ENCODE results near the gene LRMDA.
"Not testable (repeated sequence)": the region's sequence is repeated elsewhere in the genome, so short reads cannot be mapped to it uniquely, and the experiment has no call there.

Gene LRMDA

DNA sequence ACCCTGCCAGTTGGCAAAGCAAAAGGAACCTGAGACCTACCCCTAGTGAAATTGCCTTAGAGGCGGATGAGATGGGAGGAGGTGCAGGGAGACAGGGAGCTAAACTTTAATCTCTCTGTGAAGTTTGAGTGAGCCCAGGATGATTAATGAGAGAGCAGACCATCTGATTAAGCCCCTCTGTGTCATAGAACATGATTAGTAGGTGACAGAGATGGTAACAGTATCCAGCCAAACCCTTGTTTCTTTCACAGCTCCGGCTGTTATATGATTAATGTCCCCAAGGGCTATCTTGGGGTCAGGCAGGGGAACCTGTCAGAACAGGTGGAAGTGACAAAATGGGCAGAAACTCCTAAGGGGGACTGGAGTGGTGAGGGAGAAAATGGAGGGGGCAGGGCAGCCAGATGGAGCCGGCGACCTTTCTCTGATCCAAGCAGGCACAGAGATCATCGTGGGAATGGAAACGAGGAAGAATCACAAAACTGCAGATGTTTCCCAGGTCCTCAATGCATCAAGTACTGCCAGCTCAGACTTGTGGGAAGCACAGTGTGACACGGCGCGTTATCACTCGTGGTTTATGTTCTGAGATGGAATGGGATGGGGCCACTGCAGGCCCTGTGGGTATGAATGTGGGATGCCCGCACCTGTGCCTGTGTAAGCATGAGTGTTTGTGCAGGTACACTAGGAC is 684.2 kb downstream of the LRMDA start:
- DNase-seq = no peak

DNA sequence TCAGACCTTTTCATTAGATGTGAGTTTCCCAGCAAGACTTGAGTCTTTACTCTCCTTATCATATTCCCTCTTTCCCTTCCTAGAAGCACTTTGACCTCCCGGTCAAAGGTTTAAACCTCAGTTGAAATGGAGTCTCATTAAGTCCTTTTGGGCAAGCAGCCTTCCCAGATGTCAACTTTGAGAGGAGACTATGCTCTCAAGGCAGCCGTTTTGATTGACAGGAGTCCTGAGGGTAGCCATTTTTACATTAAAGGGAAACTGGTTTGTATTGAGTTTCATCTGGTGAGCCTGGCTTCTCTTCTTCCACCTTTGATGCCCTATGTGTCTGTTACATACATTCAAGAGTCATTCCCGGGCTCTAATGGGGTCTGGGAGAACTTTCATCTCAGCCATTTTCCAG is 685.1 kb downstream of the LRMDA start:
- no peak for DNase-seq

DNA sequence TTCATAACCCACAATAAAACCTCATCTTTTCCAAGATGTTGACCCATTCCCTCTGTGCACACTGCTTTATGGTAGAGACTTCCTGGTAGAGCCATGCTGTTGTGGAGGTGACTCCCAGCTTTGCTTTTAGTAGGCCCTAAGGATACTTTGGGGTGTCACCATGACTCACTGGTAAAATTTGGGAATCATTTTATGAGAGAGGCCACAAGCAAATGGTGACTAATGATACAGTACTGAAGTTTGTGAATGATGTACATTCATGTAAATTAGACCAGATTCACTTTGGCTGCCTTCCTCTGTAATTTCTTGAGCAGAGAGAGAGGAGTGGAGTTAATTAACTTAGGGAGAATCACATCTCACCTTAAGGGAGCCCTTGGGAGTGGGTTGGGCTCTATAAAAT is 686.5 kb downstream of the LRMDA start:
- no peak for DNase-seq

DNA sequence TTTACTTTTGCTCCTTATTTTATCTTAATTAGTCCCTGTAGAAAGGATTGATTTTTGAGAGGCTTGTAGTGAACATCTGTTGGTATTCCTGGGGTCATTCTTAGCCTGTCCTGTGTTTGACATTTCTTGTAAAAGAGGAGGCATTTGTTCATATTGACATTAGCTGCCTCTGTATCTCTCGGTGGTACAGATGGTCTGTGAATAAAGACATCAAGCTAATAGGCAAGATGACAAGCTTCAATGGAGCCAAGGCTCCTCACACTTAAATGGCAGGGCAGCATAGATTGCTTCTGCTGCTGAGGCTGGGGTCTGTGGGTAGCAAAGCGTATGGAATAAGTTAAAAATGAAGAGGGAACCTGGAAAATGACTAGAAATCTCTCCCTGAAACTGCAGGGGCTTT is 687.6 kb downstream of the LRMDA start:
- no peak for DNase-seq

DNA sequence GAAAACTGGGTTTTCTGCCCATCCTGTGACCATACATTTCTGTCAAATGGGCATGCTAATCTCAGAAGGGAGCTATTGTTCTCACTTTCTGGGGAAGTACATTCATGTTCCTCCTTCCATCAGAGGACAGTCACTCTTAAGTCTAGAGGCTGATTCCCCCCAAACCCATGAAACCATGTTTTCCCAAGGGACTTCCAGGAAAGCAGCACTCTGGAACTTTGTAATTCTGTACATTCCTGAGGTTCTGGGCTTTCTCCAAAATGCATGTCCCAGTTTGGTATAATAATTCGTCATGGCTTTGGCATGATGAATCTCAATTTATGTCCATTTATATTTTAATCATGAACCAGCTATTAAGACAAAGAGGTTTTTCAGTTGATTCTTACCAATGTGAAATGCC is 688.1 kb downstream of the LRMDA start:
- DNase-seq = no peak

DNA sequence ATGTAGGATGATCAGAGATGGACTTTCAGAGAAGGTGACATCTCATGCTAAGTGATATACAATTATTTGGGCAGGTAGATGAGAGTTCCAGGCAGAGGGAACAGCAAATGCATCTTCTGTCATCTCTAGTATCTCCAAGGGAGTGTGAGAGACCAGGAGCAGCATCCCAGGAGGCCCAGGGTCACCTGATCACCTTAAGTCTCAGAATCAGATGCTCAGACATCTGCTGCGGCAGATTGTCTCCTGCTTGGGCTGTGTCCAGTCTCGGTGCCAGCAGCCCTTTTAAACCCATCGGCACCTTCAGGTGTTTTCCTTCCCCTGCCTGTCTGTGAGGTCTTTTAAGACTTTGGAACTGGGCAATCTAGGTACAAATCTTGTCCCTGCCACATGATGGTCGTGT is 690.6 kb downstream of the LRMDA start:
- DNase-seq = no peak

DNA sequence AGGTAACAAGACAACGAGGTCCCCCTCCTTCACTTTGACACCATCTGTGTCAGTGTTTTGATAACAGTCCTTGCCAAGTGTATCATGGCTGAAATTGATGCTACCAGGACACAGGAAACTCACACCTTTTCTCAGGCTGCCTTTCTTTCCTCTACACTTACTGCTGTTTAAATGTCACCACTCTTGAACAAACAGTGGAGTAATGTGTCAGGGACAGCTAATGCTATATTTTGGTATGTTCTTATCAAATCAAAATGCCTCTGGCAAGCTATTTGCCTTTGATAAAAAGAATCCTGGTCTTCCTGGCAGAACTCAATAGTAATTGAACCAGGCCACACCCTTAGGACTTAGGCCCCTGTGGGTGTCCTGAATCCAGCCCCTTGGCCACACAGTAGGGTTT is 692.9 kb downstream of the LRMDA start:
- no peak for DNase-seq

DNA sequence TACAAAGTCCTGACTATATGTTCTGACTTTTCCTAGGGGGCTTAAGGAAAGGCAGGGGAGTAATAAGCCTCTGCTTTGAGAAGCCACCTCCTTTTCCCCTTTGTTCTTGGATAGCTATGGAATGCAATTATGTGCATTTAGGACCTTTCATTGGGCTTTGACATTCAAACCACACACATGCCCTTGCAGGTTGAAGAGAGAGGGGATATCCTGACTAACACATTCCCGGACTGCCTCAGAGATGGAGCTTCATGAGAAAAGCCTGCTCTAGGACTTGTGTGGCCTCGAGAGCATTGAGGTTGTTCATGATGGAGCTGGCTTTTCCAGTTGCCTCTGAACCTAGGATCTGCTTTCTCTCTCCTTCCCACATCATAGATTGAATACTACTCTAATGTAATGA is 694.5 kb downstream of the LRMDA start:
- no peak for DNase-seq

DNA sequence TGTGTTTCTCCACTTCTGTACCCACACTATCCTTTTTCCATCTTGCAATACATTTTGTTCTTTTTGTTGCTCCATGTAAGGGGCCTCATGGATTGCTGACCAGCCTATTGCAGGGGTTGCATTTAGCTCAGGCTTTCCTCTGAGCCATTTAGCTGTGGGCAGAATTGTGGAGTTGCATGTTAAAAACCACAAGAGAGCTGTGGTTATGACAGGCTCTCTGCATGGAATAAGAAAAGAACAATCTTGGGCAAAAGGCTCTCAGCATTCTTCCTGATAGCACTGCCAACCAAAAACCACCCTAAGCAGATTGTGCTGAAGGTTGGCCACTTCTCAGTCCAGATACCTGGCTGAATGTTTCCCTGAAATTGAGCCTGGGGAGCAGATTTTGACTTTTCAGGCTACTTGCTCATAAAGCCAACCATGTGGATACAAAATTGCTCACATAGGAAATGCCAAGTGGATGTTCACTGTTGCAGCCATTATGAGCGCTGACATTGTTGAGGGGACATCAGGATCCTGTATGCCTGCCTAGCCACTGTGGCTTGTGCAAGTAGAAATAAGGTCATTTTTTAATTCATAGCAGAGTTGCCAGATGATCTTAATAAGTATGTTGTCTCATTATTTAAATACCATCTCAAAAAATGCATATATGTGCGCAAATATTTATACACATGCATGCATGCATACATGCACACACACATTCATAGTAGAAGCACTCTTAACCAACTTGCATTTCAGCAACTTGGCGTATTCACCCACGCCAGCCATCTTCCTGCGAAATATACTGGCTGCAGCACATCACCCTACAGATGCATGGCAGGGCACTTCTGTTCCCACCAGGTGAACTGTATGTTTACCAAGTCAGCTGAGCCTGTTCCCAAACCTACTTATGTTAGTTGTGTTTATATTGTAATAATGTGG is 695.4 kb downstream of the LRMDA start:
- DNase-seq = no peak

DNA sequence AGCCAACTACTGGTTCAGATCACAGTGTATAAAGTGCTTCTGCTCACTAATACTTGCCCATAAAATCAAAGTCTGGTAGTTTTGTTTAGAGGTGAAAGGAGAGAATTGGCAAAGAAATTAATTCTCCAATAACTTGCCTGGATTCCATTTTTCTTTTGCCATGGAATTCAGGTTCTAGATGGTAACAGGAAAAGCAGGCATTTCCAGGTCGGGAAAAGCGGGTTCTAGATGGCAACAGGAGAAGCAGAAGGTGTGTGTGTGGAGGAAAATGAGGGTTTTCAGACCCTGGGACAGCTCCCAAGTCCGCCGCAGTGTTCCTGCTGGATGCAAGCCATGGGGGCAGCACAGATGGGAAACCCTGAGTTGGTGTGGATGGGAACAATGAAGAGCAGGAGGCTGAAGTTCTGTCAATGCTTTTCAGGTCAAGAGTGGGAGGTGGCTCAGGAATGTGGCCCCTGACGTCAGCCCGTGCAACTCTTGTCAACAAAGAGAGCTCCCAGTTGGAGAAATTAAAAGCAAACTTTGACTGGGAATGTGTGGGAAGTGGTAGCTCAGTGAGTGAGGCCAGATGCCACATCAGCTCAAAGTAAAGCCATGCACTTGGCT is 696.7 kb downstream of the LRMDA start:
- no peak for DNase-seq

DNA sequence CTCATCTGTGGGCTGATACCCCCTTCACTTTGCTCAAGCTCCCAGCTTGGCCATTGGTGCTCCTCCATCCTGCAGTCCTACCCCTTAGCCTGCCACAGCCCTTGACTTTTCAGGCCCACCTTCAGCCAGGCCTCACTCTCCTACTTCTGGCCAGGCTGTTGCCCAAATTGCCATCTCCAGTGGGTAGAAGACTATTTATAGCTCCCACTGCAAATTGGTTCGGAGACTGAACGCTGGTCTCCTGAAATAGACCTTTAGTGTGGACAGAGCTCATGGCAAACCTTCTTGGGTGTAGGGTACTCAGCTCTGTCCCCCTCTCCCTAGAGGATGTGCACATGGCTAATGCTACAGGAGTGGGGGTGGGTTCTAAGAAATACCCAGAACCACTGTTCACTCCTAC is 697.8 kb downstream of the LRMDA start:
- no peak for DNase-seq

DNA sequence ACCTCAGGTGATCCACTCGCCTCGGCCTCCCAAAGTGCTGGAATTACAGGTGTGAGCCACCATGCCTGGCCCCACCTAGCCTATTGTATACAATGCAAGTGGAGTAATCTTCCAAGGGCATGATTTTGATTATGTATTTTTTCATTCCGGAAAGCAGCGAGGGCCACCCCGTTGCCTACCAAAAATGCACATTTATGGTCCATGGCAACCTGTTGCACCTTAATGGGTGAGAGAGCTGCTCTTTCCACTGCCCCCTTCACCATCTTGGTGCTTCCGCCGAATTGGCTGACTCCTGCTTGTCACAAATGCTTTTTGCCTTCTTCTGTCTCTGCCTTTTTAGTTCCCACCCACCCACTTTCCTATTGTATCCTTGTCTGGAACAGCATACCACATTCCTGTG is 699.5 kb downstream of the LRMDA start:
- no peak for DNase-seq

DNA sequence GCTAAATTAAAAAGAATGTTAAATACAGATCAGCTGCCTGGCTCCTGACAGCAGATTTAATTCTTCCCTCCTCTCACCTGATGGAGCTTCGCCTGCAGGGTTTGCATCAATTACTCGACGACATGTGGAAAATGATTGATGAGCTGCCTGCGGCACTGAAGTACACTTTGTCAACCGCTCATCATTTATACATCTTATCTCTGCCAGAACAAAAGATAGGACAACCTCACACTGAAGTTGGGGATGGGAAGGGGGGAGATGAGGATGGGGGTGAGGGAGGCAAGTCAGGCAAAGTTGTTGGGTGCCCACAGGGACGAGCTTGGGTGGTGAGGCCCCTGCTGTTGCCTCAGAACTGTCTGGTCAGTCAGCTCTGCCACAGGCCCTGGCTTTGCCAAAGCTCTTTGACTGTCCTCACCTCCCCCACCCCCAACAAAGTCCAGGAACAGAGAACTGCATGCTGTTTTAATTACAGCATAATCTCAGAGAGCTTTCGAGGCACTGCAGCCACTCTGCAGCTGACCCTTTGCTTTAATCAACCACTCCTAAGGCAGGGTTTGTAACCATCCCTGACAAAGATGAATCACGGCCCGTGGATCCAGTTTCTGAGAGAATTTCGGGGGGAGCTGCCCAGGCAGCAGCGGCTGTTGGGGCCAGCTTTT is 702.3 kb downstream of the LRMDA start:
- DNase-seq = no peak

DNA sequence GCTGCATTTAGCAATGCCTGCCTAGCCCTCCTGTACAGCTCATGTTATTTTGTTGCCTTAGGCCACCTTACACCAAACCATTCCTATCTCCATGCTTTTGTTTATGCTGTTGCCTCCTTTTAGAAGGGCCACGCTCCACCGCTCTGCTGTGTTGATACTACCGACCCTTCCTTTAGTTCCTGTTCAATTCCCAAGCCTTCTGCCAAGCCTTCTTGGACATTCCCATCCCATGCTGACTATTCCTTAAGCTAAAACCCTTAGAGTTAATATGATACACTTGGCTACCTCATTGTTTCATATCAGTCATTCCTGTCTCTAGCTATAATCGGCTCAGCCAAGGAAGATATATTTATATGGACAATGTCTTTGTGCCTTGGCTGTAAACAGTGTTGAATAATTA is 705.5 kb downstream of the LRMDA start:
- no peak for DNase-seq

DNA sequence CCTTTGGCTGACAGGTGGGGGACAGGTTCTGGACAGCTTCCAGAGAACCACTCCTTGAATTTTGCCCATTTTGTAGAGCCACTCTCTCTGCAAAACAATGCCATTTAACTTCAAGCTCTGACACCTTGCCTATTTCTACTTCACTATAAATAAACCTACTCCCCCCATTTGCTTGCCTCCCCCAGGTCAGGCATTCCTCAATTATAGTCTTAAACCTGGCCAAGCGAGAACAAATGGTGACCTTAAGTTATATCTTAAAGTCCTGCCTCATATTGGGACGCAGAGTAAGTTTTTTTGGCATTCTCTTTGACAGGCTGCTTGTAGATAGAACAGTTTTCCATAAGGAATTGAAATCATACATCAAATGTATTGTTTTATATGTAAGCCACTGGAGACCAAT is 706.9 kb downstream of the LRMDA start:
- DNase-seq = no peak

DNA sequence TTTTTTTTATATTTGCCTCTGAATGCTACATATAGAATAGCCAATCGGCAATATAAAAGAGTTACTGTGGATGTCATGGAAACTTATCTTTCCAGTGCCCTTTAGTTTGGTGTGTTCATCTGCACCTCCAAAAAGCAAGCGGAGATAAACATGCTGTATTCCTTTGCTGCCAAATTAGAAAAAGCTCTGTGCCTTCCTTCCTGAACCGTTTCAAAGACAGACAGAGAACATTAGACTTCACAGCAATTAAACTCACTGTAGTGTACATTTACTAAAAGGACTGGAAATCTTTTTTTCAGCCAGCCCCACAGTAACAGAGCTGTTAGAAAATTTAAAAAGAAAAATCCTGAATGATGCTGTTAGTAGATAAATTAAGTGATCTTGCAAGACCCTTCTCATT is 707.5 kb downstream of the LRMDA start:
- no peak for DNase-seq

DNA sequence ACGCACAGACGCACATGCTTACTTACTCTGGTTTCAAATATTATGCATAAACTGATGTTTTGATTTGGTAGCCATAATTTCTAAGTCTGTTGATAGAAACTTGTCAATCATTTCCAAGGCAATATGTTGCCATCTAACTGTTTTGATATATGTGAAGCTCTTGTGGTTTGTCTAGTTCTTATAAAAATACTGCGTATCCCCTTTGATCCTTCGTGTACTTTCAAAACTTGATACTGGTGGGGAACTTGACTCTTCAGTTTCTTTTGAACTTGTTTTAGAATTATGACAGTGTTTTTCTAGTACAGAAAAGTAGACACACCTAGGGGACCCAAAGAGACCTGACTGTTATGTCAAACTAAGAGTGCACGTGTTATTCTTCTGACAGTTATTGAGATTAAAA is 708.0 kb downstream of the LRMDA start:
- no peak for DNase-seq

DNA sequence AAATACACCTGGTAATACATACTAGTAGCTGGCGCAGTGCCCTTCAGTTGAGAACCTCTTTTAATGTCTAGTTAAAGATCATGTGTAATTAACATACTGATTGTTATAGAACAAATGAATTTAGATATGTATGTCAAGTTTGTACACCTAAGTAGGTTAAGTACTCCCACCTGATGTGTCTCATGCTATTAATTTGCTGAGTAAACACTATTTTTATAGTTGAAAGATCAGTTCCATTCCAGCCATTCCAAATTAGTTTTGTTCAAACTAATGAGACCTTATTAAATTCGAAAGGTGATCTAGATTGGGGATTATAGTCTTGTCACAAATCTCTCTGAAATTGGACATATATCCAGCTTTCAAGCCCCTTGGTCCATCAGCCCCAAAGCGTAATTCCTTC is 710.0 kb downstream of the LRMDA start:
- DNase-seq = no peak

DNA sequence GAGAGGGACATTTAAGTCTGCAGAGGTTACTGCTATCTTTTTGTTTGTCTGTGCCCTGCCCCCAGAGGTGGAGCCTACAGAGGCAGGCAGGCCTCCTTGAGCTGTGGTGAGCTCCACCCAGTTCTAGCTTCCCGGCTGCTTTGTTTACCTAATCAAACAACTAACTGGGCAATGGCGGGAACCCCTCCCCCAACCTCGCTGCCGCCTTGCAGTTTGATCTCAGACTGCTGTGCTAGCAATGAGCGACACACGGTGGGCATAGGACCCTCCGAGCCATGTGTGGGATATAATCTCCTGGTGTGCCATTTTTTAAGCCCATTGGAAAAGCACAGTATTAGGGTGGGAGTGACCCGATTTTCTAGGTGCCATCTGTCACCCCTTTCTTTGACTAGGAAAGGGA is 716.8 kb downstream of the LRMDA start:
- not testable (repeated sequence) for DNase-seq

DNA sequence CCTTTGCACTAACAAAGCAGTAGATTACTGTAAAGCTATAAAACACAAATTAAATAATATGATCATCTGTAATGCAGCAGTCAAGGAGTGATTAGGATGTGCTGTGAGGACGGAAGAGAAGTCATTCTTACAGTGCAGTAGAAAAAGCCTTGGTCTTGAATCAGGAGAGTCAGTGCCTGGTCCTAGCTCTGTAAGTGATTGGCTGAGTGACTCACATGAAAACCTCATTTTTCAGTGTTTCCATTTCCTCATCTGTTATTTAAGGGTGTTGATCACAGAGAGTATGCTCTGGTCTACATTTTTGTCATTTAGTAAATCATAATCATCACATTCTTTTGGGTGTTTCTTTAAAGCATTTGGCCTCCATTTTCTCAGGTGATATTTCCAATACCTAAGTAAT is 717.8 kb downstream of the LRMDA start:
- no peak for DNase-seq

DNA sequence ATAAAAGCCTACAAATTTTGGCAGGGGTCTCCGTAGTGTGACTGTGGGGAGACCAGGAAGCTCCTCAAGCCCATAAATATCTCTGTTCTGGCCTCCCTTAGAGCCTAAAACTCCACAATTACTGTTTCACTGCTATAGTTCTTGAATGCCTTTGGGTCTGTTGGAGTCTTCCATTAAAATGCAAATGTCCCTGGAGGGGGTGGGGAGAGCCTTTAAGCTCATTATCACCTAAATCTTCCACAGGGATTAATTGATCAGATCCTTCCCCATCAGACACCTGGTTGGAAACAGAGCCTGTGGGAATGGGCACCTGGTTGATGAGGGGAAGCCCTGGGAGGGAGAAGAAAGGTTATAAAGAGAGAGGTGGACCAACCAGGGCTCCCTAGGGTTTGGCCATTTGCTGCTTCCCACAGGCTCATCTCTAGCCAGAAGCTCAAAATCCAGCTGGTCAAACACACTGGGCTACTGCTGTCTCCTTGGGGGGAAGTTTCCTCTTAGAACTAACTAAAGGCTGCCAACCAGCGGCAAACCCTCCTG is 718.2 kb downstream of the LRMDA start:
- no peak for DNase-seq

DNA sequence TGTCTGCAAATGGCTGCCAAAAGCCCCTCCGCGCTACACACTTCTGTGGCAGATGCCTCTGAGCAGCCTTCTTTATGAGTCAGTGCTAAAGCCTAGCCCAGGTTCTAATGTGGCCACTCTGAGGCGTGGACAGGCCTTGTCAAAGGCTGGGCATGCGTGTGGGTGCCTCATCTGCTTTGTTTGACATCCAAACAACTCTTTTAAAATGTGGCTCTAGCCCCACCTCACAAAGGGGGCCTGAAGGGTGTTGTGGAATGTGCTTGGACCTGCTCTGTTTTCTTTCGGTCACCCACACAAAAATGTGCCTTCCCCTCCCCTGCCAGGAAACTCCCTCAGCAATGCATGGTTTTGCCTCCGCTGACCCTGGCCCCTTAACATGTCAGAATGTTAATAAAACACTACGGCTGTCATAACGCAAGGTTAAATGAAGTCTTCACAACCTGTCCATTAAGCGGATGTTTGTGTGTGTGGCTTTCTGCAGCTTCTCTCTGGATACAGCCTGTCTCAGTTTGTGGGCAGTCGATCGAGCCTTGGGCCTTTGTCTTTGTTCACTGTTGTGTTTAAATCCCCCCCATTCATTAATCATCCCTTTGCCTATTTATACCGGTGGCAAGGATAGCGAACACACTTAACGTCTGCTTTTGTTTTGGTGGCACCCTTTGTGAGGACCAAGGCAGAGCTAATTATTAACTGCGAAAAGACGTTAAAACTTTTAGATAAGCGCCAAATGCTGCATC is 718.9 kb downstream of the LRMDA start:
- no peak for DNase-seq

DNA sequence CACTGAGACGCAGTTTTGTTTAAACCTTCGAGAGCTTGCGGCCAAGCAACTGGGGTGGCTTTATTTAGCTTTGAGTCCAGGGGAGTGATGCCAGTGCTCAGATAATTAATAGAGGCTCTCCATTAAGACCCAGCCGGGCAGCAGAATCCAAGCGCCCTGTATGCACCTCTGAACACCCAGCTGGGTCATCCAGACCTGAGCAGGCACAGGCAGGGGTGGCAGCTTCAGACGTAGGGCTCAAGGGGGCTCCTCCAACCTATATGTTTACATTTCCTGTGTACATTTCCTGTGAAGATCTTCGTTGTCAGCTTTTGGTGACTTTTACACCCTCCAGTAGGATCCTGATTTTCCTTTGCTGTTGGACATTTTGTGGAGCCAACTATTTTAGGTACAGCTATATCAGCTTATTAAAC is 719.5 kb downstream of the LRMDA start:
- DNase-seq = no peak
